H1 (cell line): ENCODE results near the gene FMNL2.

Experiments used
- CTCF ChIP-seq, 3 experiments: IDR thresholded peaks; 1 replicate in 2 of 3; 2 replicates in 1 of 3; pipeline versions ENCODE4 v1.5.1 to v1.6.1; 2011; ENCODE audit warnings: low read length in 3 of 3, mild to moderate bottlenecking in 3 of 3, inconsistent platforms in 2 of 3, low read depth in 1 of 3, moderate library complexity in 1 of 3; ENCODE audit not compliant: insufficient read depth in 1 of 3; ENCODE audit errors: control extremely low read depth in 1 of 3
- SP4 ChIP-seq: IDR thresholded peaks from 2 replicates; pipeline ENCODE4 v1.6.1; 2012; ENCODE audit warnings: low read length, inconsistent platforms

GRCh38 chr2:152395572-152395971 is 60.6 kb downstream of the FMNL2 start:
- no peak for TF ChIP-seq SP4
- TF ChIP-seq CTCF (IDR thresholded peaks at IDR 0.05; ENCODE audit: control extremely low read depth in 1 of 3, insufficient read depth in 1 of 3, low read depth in 1 of 3, low read length in 3 of 3) = no peak
